Neuronal stem cell (in vitro differentiated cells): ENCODE measurements around the gene MAPK8IP2.
A peak's percentile ranks its signal among the peaks of the same experiment; 100 is the strongest.

ENCODE experiments used
- DNase-seq: peaks from one replicate; pipeline ENCODE4 v3.0.0-alpha.2; 2013; ENCODE audit warnings: low spot score
- H2AFZ ChIP-seq: one replicate; pipeline ENCODE4 v1.6.1; 2013; ENCODE audit warnings: mild to moderate bottlenecking, low read length, inconsistent platforms
- H2AK5ac ChIP-seq: 2 replicates; pipeline ENCODE4 v1.6.1; 2013; ENCODE audit warnings: low read depth, mild to moderate bottlenecking, inconsistent platforms, low read length, moderate library complexity, mixed read lengths
- H2BK120ac ChIP-seq: 2 replicates; pipeline ENCODE4 v1.6.1; 2013; ENCODE audit warnings: low read depth, mild to moderate bottlenecking, inconsistent platforms, low read length, moderate library complexity, mixed read lengths
- H2BK12ac ChIP-seq: one replicate; pipeline ENCODE4 v1.6.1; 2013; ENCODE audit warnings: low read length, inconsistent platforms
- H2BK15ac ChIP-seq: 2 replicates; pipeline ENCODE4 v1.6.1; 2013; ENCODE audit warnings: mild to moderate bottlenecking, low read length, inconsistent platforms, mixed read lengths
- H2BK5ac ChIP-seq: one replicate; pipeline ENCODE4 v1.6.1; 2013; ENCODE audit warnings: inconsistent platforms, mild to moderate bottlenecking, low read length, moderate library complexity
- H3K14ac ChIP-seq: one replicate; pipeline ENCODE4 v1.6.1; 2013; ENCODE audit warnings: low read length, inconsistent platforms
- H3K18ac ChIP-seq: 2 replicates; pipeline ENCODE4 v1.6.1; 2013; ENCODE audit warnings: low read length, inconsistent platforms
- H3K23ac ChIP-seq: 2 replicates; pipeline ENCODE4 v1.6.1; 2013; ENCODE audit warnings: low read depth, mild to moderate bottlenecking, mixed read lengths, low read length, inconsistent platforms; ENCODE audit not compliant: poor library complexity
- H3K27ac ChIP-seq: replicated peaks from 3 replicates; pipeline ENCODE4 v1.5.1; 2013; ENCODE audit warnings: low read length, inconsistent platforms
- H3K27me3 ChIP-seq, 3 experiments: 2 replicates each; pipeline ENCODE4 v1.6.1; 2013; ENCODE audit warnings: low read length in 3 of 3, mild to moderate bottlenecking in 2 of 3, inconsistent platforms in 1 of 3, low read depth in 1 of 3, mixed read lengths in 1 of 3, moderate library complexity in 1 of 3; ENCODE audit not compliant: control insufficient read depth in 3 of 3, insufficient read depth in 3 of 3
- H3K36me3 ChIP-seq, 2 donors: replicated peaks in 1 of 2; 2 replicates each; pipeline ENCODE4 v1.6.1; 2013; ENCODE audit warnings: low read length in 2 of 2; ENCODE audit not compliant: control insufficient read depth in 2 of 2, insufficient read depth in 2 of 2
- H3K4ac ChIP-seq: 2 replicates; pipeline ENCODE4 v1.6.1; 2013; ENCODE audit warnings: inconsistent platforms, mild to moderate bottlenecking, low read length, moderate library complexity
- H3K4me1 ChIP-seq, 2 donors: 1 replicate in 1 of 2; 2 replicates in 1 of 2; pipeline ENCODE4 v1.6.1; 2013; ENCODE audit warnings: low read length in 2 of 2, low read depth in 1 of 2; ENCODE audit not compliant: control insufficient read depth in 2 of 2, insufficient read depth in 1 of 2
- H3K4me2 ChIP-seq: one replicate; pipeline ENCODE4 v1.6.1; 2013; ENCODE audit warnings: mild to moderate bottlenecking, low read length, inconsistent platforms; ENCODE audit not compliant: insufficient read depth, poor library complexity, severe bottlenecking
- H3K4me3 ChIP-seq, 2 donors: 2 replicates each; pipeline ENCODE4 v1.5.1; 2013; ENCODE audit warnings: low read length in 2 of 2, mild to moderate bottlenecking in 2 of 2, inconsistent platforms in 1 of 2, moderate library complexity in 1 of 2
- H3K79me1 ChIP-seq: one replicate; pipeline ENCODE4 v1.6.1; 2013; ENCODE audit warnings: low read depth, mild to moderate bottlenecking, inconsistent platforms, low read length, moderate library complexity
- H3K9ac ChIP-seq: one replicate; pipeline ENCODE4 v1.6.1; 2013; ENCODE audit warnings: mild to moderate bottlenecking, low read depth, low read length, inconsistent platforms; ENCODE audit not compliant: poor library complexity
- H3K9me3 ChIP-seq, 2 donors: replicated peaks in 1 of 2; 2 replicates each; pipeline versions ENCODE3 to v1.6.1; 2013; ENCODE audit warnings: low read length in 2 of 2, mild to moderate bottlenecking in 2 of 2, inconsistent platforms in 1 of 2, low read depth in 1 of 2, mixed read lengths in 1 of 2, moderate library complexity in 1 of 2; ENCODE audit not compliant: control insufficient read depth in 2 of 2, insufficient read depth in 1 of 2
- H4K8ac ChIP-seq: one replicate; pipeline ENCODE4 v1.6.1; 2013; ENCODE audit warnings: low read depth, mild to moderate bottlenecking, inconsistent platforms, low read length, moderate library complexity
- H4K91ac ChIP-seq: one replicate; pipeline ENCODE4 v1.6.1; 2013; ENCODE audit warnings: low read length, low read depth, mild to moderate bottlenecking, inconsistent platforms; ENCODE audit not compliant: poor library complexity
- WGBS, 2 donors: extraction: QIAGEN DNeasy Blood & Tissue Kit; methylation state at CpG; one replicate each; pipeline ENCODE4 v1.1.7; 2013; ENCODE audit warnings: missing lambda C conversion rate in 2 of 2, mixed read lengths in 1 of 2; ENCODE audit not compliant: insufficient read length in 2 of 2, insufficient replicate concordance in 1 of 2; ENCODE audit errors: extremely low coverage in 2 of 2; 5-methylcytosine and 5-hydroxymethylcytosine counted together

MAPK8IP2 gene

GRCh38 chr22:50606165-50606945 is 5.8 kb downstream of the MAPK8IP2 start:
- Histone ChIP-seq H3K9me3 (no peaks in the 10 kb centered on the region), H2BK120ac (no peak overlapping the region), H3K36me3 (peaks cover 0 to 34% of the 10 kb centered on the region in 2 donors), H2AFZ (no peak overlapping the region), H3K4me3 (no peak overlapping the region), H3K23ac (no peak overlapping the region), H3K27me3 (peaks cover 0 to 12% (median 0%) of the 10 kb centered on the region in 3 experiments), H3K4me2 (no peak overlapping the region), H3K4me1 (peaks cover 6 to 8% of the 10 kb centered on the region in 2 donors), H3K4ac (no peak overlapping the region), H3K27ac (no peak overlapping the region), H2BK5ac (no peak overlapping the region), H2AK5ac (no peak overlapping the region), H4K91ac (no peak overlapping the region), H2BK15ac (no peak overlapping the region), H3K18ac (no peak overlapping the region), H3K9ac (no peak overlapping the region), H3K79me1 (no peaks in the 10 kb centered on the region), H3K14ac (no peak overlapping the region), H4K8ac (no peak overlapping the region), H2BK12ac (no peak overlapping the region)
- no CpG with 5 or more reads among the region's 19 CpGs for WGBS, 2 donors
- DNase-seq: no peak

DNA sequence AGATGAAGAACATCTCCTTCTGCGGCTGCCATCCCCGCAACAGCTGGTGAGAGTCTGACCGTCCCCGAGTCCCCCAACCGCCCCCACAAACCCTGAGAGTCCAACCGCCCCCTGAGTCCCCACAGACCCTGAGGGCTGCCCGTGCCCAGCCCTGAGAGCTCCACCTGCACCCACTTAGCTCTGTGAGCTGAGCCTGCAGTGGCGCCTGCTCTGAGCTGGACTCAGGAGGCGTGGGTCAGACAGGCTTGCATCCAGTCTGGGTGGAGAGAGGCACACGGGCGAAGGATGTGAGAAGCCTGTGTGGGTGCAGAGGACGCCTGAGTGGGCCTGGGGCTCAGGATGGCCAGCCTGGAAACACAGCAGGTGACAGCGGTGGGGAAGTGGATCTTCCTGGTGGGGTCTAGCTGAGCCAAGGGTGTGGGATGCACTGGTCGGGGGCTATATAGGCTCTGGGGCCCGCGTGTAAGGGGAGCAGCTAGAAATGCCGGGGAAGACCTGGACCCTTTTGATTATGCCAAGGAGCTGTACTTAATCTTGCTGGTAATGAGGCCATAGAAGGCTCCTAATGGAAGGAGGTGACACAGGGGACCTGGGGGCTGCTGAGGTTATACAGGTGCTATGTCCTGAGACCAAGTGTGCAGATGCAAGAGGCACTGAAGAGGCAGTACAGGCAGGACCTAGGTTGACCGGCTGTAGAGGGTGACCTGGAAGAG is 6.5 kb downstream of the MAPK8IP2 start:
- H2BK5ac ChIP-seq: no peak overlapping the region

DNA sequence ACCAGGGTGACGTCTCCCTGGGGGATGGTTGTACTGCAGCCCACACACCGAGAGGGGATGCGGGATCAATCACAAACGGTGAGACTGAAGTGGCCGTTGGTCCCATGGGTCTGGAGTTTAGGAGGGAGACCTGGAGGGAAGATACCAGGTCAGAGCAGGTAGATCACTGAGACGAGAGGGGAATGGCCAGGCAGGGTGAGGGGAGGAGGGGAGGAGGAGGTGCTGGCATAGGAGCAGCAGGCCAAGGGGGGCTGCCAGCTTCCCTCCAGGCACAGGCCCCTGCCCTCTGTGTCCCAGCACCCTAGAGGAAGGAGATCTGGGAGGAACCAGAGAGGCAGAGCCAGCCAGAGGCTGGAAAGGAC is 7.0 kb downstream of the MAPK8IP2 start:
- Histone ChIP-seq H3K4me3 (no peak overlapping the region), H3K4me2 (no peak overlapping the region), H3K9ac (peak overlapping the region; percentile 21), H4K91ac (no peak overlapping the region), H3K9me3 (no peaks in the 10 kb centered on the region), H2BK120ac (no peak overlapping the region), H2BK12ac (no peak overlapping the region), H3K36me3 (peaks cover 0 to 34% of the 10 kb centered on the region in 2 donors), H3K4ac (no peak overlapping the region), H3K27me3 (peaks cover 0 to 9% (median 0%) of the 10 kb centered on the region in 3 experiments), H3K14ac (no peak overlapping the region), H3K4me1 (peaks cover 0 to 2% of the 10 kb centered on the region in 2 donors), H2BK15ac (peak overlapping the region; percentile 67), H2AK5ac (peak overlapping the region; percentile 28), H3K27ac (no peak overlapping the region), H2BK5ac (no peak overlapping the region), H4K8ac (no peak overlapping the region), H3K18ac (no peak overlapping the region), H3K79me1 (no peaks in the 10 kb centered on the region), H2AFZ (no peak overlapping the region), H3K23ac (peak overlapping the region; percentile 55)
- no CpG with 5 or more reads among the region's 6 CpGs for WGBS, 2 donors
- no peak for DNase-seq

More for the DNA sequence above, 6.5 kb downstream of the MAPK8IP2 start:
- Histone ChIP-seq H3K79me1 (no peaks in the 10 kb centered on the region), H3K23ac (peak overlapping the region; percentile 55), H3K9me3 (no peaks in the 10 kb centered on the region), H2BK120ac (peak overlapping the region; percentile 61), H2BK12ac (no peak overlapping the region), H2BK15ac (no peak overlapping the region), H4K91ac (no peak overlapping the region), H3K27me3 (peaks cover 0 to 7% (median 0%) of the 10 kb centered on the region in 3 experiments), H3K36me3 (peaks cover 0 to 34% of the 10 kb centered on the region in 2 donors), H3K9ac (no peak overlapping the region), H3K4me1 (peaks cover 0 to 2% of the 10 kb centered on the region in 2 donors), H2AK5ac (peak overlapping the region; percentile 37), H3K18ac (no peak overlapping the region), H4K8ac (no peak overlapping the region), H3K27ac (no peak overlapping the region), H3K14ac (no peak overlapping the region), H2AFZ (no peak overlapping the region), H3K4me2 (peak overlapping the region; percentile 11), H3K4ac (peak overlapping the region; percentile 53), H3K4me3 (no peak overlapping the region)
- no CpG with 5 or more reads among the region's 18 CpGs for WGBS, 2 donors
- no peak for DNase-seq
